Activated gamma-delta T cell (primary cell): ENCODE data around the gene LSAMP.

Experiments used
- DNase-seq: peaks from one replicate; lab custom pipeline; 2025; lab: John Stamatoyannopoulos, UW

Gene LSAMP

GRCh38 chr3:116019254-116019763 lies 426.0 kb downstream of the LSAMP start:
- DNase-seq = no peak

- no peak for DNase-seq
Observed at GRCh38 chr3:116018646-116019045, 426.6 kb downstream of the LSAMP start.

GRCh38 chr3:116015931-116016330 lies 429.4 kb downstream of the LSAMP start:
- DNase-seq = no peak

- no peak for DNase-seq
Observed at GRCh38 chr3:116007000-116007399, 438.3 kb downstream of the LSAMP start.

- DNase-seq = no peak
Observed at GRCh38 chr3:116005404-116005803, 439.9 kb downstream of the LSAMP start.

GRCh38 chr3:116002235-116002634 lies 443.1 kb downstream of the LSAMP start:
- no peak for DNase-seq

GRCh38 chr3:116001151-116001621 lies 444.1 kb downstream of the LSAMP start:
- DNase-seq = no peak

GRCh38 chr3:116000311-116000710 lies 445.0 kb downstream of the LSAMP start:
- no peak for DNase-seq

GRCh38 chr3:115999613-116000012 lies 445.7 kb downstream of the LSAMP start:
- DNase-seq = no peak

GRCh38 chr3:115999001-115999585 lies 446.2 kb downstream of the LSAMP start:
- DNase-seq = no peak

- DNase-seq = no peak
Observed at GRCh38 chr3:115996420-115997108, 448.7 kb downstream of the LSAMP start.

- DNase-seq = no peak
Observed at GRCh38 chr3:115990669-115991068, 454.6 kb downstream of the LSAMP start.

GRCh38 chr3:115989684-115990421 lies 455.4 kb downstream of the LSAMP start:
- no peak for DNase-seq

- no peak for DNase-seq
Observed at GRCh38 chr3:115986555-115987207, 458.6 kb downstream of the LSAMP start.

GRCh38 chr3:115982629-115983028 lies 462.7 kb downstream of the LSAMP start:
- DNase-seq = no peak

- no peak for DNase-seq
Observed at GRCh38 chr3:115982108-115982507, 463.2 kb downstream of the LSAMP start.

GRCh38 chr3:115980709-115981108 lies 464.6 kb downstream of the LSAMP start:
- no peak for DNase-seq

GRCh38 chr3:115977866-115978265 lies 467.4 kb downstream of the LSAMP start:
- no peak for DNase-seq

- DNase-seq = no peak
Observed at GRCh38 chr3:115975796-115976195, 469.5 kb downstream of the LSAMP start.

- DNase-seq = no peak
Observed at GRCh38 chr3:115975353-115975752, 469.9 kb downstream of the LSAMP start.

GRCh38 chr3:115974940-115975339 lies 470.3 kb downstream of the LSAMP start:
- DNase-seq = no peak

GRCh38 chr3:115968871-115969270 lies 476.4 kb downstream of the LSAMP start:
- DNase-seq = no peak
